Lower leg skin (tissue), 3 donors: Measurements from ENCODE around the gene IL1A.

Experiments
- CTCF ChIP-seq, 3 donors: fragments of 450-650 bp; IDR thresholded peaks; one replicate each; pipeline ENCODE4 v1.5.1; 2016; ENCODE audit warnings: antibody characterized with exemption in 3 of 3, mild to moderate bottlenecking in 3 of 3, moderate library complexity in 2 of 3
- POLR2A ChIP-seq, 2 donors: fragments of 450-650 bp; IDR thresholded peaks; one replicate each; pipeline ENCODE4 v1.6.1; 2016 to 2017; ENCODE audit warnings: antibody characterized with exemption in 2 of 2, mild to moderate bottlenecking in 1 of 2, moderate library complexity in 1 of 2

GRCh38 chr2:112767693-112768330 is 16.5 kb downstream of the IL1A start:
- TF ChIP-seq CTCF (IDR thresholded peaks at IDR 0.05): no peak
- TF ChIP-seq POLR2A (IDR thresholded peaks at IDR 0.05): no peak
